ENCODE measurements around the gene DYNC1LI1.

DNA sequence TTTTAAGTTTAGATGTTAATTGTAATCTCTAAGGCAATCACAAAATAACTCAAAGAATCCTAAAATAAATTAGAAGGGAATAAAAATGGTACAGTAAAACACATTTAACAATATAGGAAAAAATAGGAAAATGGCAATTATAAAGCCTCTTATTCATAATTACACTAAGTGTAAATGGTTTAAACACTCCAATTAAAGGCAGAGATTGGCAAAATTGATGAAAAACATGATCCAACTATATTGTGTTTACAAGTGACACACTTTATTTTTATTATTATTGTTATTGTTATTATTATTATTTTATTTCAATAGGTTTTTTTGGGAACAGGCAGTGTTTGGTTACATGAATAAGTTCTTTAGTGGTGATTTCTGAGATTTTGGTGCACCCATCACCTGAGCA lies 48.7 kb upstream of the DYNC1LI1 start:
- TF ChIP-seq, protein P1, sequence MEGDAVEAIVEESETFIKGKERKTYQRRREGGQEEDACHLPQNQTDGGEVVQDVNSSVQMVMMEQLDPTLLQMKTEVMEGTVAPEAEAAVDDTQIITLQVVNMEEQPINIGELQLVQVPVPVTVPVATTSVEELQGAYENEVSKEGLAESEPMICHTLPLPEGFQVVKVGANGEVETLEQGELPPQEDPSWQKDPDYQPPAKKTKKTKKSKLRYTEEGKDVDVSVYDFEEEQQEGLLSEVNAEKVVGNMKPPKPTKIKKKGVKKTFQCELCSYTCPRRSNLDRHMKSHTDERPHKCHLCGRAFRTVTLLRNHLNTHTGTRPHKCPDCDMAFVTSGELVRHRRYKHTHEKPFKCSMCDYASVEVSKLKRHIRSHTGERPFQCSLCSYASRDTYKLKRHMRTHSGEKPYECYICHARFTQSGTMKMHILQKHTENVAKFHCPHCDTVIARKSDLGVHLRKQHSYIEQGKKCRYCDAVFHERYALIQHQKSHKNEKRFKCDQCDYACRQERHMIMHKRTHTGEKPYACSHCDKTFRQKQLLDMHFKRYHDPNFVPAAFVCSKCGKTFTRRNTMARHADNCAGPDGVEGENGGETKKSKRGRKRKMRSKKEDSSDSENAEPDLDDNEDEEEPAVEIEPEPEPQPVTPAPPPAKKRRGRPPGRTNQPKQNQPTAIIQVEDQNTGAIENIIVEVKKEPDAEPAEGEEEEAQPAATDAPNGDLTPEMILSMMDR (IDR thresholded peaks at IDR 0.05): no peak
- no peak for TF ChIP-seq POLR2AphosphoS5 (IDR thresholded peaks at IDR 0.05; ENCODE audit: low read depth, low read length)
- no peak for TF ChIP-seq MXI1 (IDR thresholded peaks at IDR 0.05; ENCODE audit: low read depth, low read length)
- TF ChIP-seq EP300 (IDR thresholded peaks at IDR 0.05; ENCODE audit: borderline replicate concordance in 1 of 2, low read depth in 1 of 2, low read length in 1 of 2): no peak
- TF ChIP-seq NRF1 (IDR thresholded peaks at IDR 0.05; ENCODE audit: low read depth, low read length): no peak
- TF ChIP-seq, protein P2, sequence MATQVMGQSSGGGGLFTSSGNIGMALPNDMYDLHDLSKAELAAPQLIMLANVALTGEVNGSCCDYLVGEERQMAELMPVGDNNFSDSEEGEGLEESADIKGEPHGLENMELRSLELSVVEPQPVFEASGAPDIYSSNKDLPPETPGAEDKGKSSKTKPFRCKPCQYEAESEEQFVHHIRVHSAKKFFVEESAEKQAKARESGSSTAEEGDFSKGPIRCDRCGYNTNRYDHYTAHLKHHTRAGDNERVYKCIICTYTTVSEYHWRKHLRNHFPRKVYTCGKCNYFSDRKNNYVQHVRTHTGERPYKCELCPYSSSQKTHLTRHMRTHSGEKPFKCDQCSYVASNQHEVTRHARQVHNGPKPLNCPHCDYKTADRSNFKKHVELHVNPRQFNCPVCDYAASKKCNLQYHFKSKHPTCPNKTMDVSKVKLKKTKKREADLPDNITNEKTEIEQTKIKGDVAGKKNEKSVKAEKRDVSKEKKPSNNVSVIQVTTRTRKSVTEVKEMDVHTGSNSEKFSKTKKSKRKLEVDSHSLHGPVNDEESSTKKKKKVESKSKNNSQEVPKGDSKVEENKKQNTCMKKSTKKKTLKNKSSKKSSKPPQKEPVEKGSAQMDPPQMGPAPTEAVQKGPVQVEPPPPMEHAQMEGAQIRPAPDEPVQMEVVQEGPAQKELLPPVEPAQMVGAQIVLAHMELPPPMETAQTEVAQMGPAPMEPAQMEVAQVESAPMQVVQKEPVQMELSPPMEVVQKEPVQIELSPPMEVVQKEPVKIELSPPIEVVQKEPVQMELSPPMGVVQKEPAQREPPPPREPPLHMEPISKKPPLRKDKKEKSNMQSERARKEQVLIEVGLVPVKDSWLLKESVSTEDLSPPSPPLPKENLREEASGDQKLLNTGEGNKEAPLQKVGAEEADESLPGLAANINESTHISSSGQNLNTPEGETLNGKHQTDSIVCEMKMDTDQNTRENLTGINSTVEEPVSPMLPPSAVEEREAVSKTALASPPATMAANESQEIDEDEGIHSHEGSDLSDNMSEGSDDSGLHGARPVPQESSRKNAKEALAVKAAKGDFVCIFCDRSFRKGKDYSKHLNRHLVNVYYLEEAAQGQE (IDR thresholded peaks at IDR 0.05; ENCODE audit: low read depth, low read length): no peak
- TF ChIP-seq FOSL2 (IDR thresholded peaks at IDR 0.05; ENCODE audit: borderline replicate concordance, low read depth): no peak
- TF ChIP-seq FOXM1 (IDR thresholded peaks at IDR 0.05; ENCODE audit: low read depth): no peak
- no peak for TF ChIP-seq RXRA (IDR thresholded peaks at IDR 0.05; ENCODE audit: borderline replicate concordance, low read depth)

All from SK-N-SH (cell line).